DOHH2 (cell line): Measurements from ENCODE around the gene CHML.

Experiments
- CTCF ChIP-seq: fragments of 200-600 bp; sonication (generic); IDR thresholded peaks from one replicate; pipeline ENCODE4 v1.5.1; 2014; ENCODE audit warnings: antibody characterized with exemption, mild to moderate bottlenecking, low read depth, low read length; ENCODE audit not compliant: poor library complexity, severe bottlenecking
- EZH2phosphoT487 ChIP-seq: fragments of 200-600 bp; sonication (generic); IDR thresholded peaks from 2 replicates; pipeline ENCODE4 v1.6.1; 2017; ENCODE audit warnings: borderline replicate concordance, mild to moderate bottlenecking, antibody characterized with exemption, low read length, moderate library complexity, mixed read lengths

GRCh38 chr1:241636291-241636690 is 3.9 kb downstream of the CHML start:
- TF ChIP-seq CTCF: no peak
- no peak for TF ChIP-seq EZH2phosphoT487
